ENCODE measurements around the gene TMEM120B. TPM values are rescaled to one million over a fixed set of nuclear protein-coding genes. Genes with fewer than 3 reads are reported as not detected.
"Not testable (repeated sequence)": the region's sequence is repeated elsewhere in the genome, so short reads cannot be mapped to it uniquely, and the experiment has no call there.

Gene TMEM120B
- total RNA-seq = 10 to 100 TPM in 1 of 4 donors, 1 to 10 TPM in 3; 1.9 to 19.9 (median 4.5) TPM

DNA sequence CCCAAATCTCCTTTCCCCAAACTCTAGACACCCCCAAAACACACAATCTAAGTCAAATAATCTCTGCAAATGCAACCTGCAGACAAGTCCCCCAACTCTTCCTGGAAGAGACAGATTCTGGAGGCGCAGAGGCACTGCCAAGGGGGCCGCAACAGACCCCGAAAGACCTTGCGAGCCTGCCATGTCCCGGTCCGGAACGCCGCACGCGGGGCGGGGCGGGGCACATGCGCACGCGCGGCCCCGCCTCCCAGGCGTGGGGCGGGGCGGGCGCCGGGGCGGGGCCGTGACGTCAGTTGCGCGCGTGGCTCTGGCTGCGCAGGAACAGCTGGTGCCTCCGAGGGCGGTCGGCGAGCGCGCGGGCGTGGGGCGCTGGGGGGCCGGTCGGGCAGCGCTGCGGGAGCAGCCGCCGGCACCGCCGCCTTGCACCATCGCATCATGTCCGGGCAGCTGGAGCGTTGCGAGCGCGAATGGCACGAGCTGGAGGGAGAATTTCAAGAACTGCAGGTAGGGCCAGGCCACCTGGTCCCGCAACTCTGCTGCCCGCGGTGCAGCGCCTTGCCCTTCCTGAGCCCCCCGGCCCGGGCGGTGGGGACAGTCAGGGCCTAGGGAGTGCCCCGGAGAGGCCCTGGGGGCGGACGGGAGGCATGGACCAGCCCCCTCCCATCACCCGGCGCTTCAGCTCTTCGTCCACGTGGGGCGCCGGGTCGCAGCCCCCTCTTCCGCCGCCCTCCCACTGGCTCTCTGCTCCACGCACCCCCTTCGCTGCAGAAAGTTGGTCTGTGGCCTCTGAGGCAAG, at the start of gene TMEM120B:
TSS of gene TMEM120B (plus strand) at position 292 of the 796 bp plus-strand sequence. CDS start at position 436, 144 bp downstream.
- H3K27ac ChIP-seq = peak within 1 kb of the TSS; percentile 87 to 92 (median 89)
- H3K27me3 ChIP-seq = no peaks in the 10 kb centered on the region
- no peaks in the 10 kb centered on the region for H3K9me3 ChIP-seq
- intact Hi-C loops (cut with DNase I; ENCODE audit: low total_unique reads) (no loop called here), in situ Hi-C loops (cut with MboI; ENCODE audit: low pct_ligation_motif_present in 1 of 4, low pct_unique_long_range_greater_than_20kb in 1 of 4, low sequenced_read_pairs in 3 of 4) (no loop called here)
- no peaks in the 10 kb centered on the region for H3K36me3 ChIP-seq
- WGBS, 2 donors (ENCODE audit: low coverage in 1 of 2) = 1% methylated on average over 67 of the region's 74 CpGs; no CpG with 5 or more reads in 1 of the 2 donors
- peak within 1 kb of the TSS; percentile 69 to 86 (median 77) for H3K4me3 ChIP-seq
- peak; percentile 88 for DNase-seq
- H3K4me1 ChIP-seq = peaks cover 9 to 20% (median 18%) of the 10 kb centered on the region in 4 donors
- no peak for TF ChIP-seq EP300 (IDR thresholded peaks at IDR 0.05; ENCODE audit: low read depth)
- TF ChIP-seq, protein P1, sequence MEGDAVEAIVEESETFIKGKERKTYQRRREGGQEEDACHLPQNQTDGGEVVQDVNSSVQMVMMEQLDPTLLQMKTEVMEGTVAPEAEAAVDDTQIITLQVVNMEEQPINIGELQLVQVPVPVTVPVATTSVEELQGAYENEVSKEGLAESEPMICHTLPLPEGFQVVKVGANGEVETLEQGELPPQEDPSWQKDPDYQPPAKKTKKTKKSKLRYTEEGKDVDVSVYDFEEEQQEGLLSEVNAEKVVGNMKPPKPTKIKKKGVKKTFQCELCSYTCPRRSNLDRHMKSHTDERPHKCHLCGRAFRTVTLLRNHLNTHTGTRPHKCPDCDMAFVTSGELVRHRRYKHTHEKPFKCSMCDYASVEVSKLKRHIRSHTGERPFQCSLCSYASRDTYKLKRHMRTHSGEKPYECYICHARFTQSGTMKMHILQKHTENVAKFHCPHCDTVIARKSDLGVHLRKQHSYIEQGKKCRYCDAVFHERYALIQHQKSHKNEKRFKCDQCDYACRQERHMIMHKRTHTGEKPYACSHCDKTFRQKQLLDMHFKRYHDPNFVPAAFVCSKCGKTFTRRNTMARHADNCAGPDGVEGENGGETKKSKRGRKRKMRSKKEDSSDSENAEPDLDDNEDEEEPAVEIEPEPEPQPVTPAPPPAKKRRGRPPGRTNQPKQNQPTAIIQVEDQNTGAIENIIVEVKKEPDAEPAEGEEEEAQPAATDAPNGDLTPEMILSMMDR (IDR thresholded peaks at IDR 0.05) = no peak
- peak; percentile 91 to 93 (median 92) for TF ChIP-seq POLR2AphosphoS5 (IDR thresholded peaks at IDR 0.05)
- peak; percentile 87 for TF ChIP-seq POLR2A (IDR thresholded peaks at IDR 0.05)

DNA sequence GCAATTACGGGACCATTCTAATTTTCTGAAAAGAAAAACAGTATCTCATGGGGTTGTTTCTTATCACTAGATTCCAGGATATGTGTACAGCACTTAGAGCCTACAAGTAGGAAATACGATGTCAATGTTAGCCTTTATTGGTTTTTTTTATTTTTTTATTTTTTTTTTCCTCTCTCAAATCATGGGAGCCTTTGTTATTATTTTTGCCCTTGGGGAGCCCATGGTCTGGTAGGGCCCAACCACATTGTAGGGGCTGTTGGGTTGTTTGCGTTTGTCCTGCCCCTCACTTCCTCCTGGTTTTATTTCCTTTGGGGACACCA, 49.0 kb upstream of the TMEM120B start:
- 69% methylated on average over 3 of the region's 3 CpGs for WGBS, 2 donors (ENCODE audit: low coverage in 1 of 2)
- Histone ChIP-seq H3K27me3 (no peaks in the 10 kb centered on the region), H3K4me1 (peaks cover 0 to 5% (median 1%) of the 10 kb centered on the region in 4 donors), H3K27ac (no peak overlapping the region), H3K36me3 (no peaks in the 10 kb centered on the region), H3K9me3 (no peaks in the 10 kb centered on the region), H3K4me3 (no peak overlapping the region)
- TF ChIP-seq POLR2AphosphoS5 (IDR thresholded peaks at IDR 0.05) (no peak), POLR2A (IDR thresholded peaks at IDR 0.05) (no peak), EP300 (IDR thresholded peaks at IDR 0.05; ENCODE audit: low read depth) (no peak)
- TF ChIP-seq, protein P1 (IDR thresholded peaks at IDR 0.05) = no peak
- intact Hi-C loops (cut with DNase I; ENCODE audit: low total_unique reads) (no loop called here), in situ Hi-C loops (cut with MboI; ENCODE audit: low pct_ligation_motif_present in 1 of 4, low pct_unique_long_range_greater_than_20kb in 1 of 4, low sequenced_read_pairs in 3 of 4) (no loop called here)
- no peak for DNase-seq

DNA sequence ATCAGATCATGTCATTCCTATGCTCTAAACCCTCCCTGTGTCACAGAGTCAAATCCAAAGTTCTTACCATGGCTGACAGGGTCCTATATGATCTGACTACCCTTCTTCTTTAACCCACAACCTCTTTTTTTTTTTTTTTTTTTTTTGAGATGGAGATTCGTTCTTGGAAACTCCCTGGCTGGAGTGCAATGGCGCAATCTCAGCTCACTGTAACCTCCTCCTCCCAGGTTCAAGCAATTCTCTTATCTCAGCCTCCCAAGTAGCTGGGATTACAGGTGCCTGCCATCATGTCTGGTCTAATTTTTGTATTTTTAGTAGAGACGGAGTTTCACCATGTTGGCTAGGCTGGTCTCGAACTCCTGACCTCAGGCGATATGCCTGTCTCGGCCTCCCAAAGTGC, 45.7 kb upstream of the TMEM120B start:
- in situ Hi-C loops (cut with MboI; ENCODE audit: low pct_ligation_motif_present in 1 of 4, low pct_unique_long_range_greater_than_20kb in 1 of 4, low sequenced_read_pairs in 3 of 4); H3K4me1 ChIP-seq: not testable (repeated sequence)
- 57 to 86% methylated on average over 2 to 6 of the region's 6 CpGs for WGBS, 2 donors (ENCODE audit: low coverage in 1 of 2)

DNA sequence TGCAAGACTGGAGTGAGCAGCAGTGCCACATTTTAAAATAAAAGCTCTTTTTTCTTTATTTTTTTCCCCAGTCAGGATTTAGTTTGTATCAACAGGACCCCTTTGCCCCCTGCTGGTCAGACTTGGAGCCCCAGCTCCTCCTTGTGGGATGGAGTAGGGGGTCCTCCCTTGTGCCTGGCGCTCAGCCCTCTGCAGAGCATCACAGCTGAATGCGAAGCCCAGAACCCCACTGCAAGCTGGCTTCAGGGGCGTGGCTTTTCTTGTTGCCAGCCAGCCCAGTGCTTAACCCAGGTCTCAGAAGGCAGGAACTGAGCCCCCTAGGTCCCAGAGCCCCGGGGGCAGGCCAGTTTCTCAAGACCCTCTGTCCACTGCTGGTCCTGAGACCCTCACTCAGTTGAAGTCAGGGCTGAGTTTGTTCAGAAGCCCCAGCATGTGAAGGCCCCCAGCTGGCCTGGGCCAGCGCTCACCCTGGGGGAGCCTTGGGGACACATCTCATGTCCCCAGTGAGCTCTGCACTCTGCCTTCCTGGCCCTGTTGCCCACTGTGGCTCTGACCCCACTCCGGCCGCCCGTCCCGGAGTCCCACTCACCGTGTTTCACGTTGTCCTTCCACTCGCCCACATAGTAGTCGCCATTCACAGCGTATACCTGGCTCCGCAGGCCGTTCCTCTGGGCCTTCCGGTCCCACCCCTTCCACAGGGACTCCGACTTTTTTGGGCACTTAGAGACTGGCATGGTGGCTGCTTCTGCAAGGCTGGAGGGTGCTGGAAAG, 43.6 kb upstream of the TMEM120B start:
- in situ Hi-C loops (cut with MboI; ENCODE audit: low pct_ligation_motif_present in 1 of 4, low pct_unique_long_range_greater_than_20kb in 1 of 4, low sequenced_read_pairs in 3 of 4) (no loop called here), intact Hi-C loops (cut with DNase I; ENCODE audit: low total_unique reads) (no loop called here)
- Histone ChIP-seq H3K4me1 (peaks cover 8 to 19% (median 14%) of the 10 kb centered on the region in 4 donors), H3K27ac (no peak overlapping the region), H3K36me3 (no peaks in the 10 kb centered on the region), H3K9me3 (no peaks in the 10 kb centered on the region), H3K27me3 (no peaks in the 10 kb centered on the region), H3K4me3 (no peak overlapping the region)
- WGBS, 2 donors (ENCODE audit: low coverage in 1 of 2) = 47 to 83% methylated on average over 3 to 18 of the region's 18 CpGs
- TF ChIP-seq POLR2AphosphoS5 (IDR thresholded peaks at IDR 0.05) = no peak
- no peak for TF ChIP-seq POLR2A (IDR thresholded peaks at IDR 0.05)
- TF ChIP-seq, protein P1 (IDR thresholded peaks at IDR 0.05) = peak; percentile 42 to 59 (median 49)
- TF ChIP-seq EP300 (IDR thresholded peaks at IDR 0.05; ENCODE audit: low read depth) = no peak
- peak; percentile 33 for DNase-seq

More for the DNA sequence above, 45.7 kb upstream of the TMEM120B start:
- H3K9me3 ChIP-seq; H3K36me3 ChIP-seq; H3K27ac ChIP-seq; H3K4me3 ChIP-seq; H3K27me3 ChIP-seq; DNase-seq; intact Hi-C loops (cut with DNase I; ENCODE audit: low total_unique reads): not testable (repeated sequence)

Data from transverse colon (tissue), 4 donors.